Caki2 (cell line): ENCODE measurements around the gene PRADC1. TPM values are rescaled to one million over a fixed set of nuclear protein-coding genes. Genes with fewer than 3 reads are reported as not detected.

Experiments used
- DNase-seq: peaks from one replicate; pipeline ENCODE4 v3.0.0-alpha.2; 2015; ENCODE audit warnings: low read depth
- in situ Hi-C: cut with HindIII; loops from 2 replicates; pipeline ENCODE4 v1.10.0; 2016; ENCODE audit warnings: low sequenced_read_pairs, low pct_unique_long_range_greater_than_20kb, mixed read lengths
- total RNA-seq: library from RNA; depleted of rRNA; stranded (reverse); fragments of >200 nt; shearing (Covaris generic); gene quantifications from 2 replicates; pipeline ENCODE4 v1.2.3, GENCODE V29; 2014; ENCODE audit warnings: low replicate concordance

PRADC1 gene
- total RNA-seq, 1 experiment from 2014 or later: 8.6 TPM

DNA sequence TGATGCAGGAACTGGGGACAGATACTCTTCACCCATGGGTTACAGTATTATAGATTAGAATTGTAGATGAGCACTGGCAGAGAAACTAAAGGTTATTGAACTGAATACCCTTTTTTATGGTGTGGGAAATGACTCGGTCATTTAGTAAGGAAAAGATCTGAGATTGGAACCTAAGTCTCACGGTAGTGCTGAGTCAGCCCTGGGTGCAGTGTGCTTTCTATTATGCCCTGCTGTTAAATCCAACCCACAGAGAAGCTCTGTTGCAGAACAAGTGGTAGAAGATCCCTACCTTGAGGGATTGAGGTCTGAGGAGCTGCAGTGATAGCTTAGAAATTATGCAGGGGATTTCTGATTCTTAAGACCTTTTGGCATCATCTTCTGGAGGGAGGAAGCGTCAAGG is 13.8 kb upstream of the PRADC1 start:
- DNase-seq: no peak
- in situ Hi-C loops: no loop called here

DNA sequence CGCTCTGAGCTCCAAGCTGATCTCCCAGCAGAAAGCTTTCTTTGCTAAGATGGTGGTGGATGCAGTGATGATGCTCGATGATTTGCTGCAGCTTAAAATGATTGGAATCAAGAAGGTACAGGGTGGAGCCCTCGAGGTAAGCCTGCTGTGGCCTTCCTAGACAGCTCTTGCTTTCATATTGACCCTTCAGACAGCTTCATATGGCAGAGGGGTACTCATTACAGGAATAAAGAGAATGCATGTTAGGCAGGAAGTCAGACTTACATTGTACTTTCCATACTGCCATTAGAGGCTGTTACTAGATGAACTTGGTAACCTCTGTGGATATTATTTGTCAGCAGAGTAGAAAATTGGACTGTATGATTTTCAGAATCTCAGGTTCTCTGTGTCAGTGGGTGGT is 11.5 kb upstream of the PRADC1 start:
- no peak for DNase-seq
- in situ Hi-C loops: no loop called here

DNA sequence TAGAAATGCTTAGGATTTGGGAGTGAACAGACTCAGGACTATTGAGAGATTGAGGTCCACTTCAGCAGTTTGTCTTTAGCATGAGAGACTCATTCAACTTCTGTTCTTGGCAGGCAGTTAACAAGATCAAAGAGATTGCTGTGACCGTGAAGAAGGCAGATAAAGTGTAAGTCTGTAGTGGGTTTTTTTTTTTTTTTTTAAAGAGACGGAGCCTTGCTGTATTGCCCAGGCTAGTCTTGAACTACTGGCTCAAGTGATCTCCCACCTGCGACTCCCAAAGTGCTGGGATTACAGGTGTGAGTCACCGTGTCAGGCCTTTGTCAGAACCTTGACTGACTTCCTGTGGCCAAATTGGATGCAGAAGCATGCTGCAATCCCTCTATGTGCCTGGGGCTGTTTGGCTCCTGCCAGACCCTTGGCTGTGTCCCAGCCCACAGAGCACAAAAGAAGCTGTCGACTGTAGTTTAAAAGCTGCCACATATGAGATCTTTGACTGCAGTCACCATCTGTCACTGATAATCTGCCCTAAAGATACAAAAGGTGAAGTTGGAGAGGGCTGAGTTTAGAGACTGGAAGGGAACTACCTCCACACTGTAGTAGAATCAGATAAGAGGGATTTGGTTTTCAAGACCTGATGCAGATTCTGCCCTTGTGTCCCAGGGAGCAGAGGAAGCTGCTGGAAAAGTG is 11.0 kb upstream of the PRADC1 start:
- DNase-seq: no peak
- in situ Hi-C loops: no loop called here

DNA sequence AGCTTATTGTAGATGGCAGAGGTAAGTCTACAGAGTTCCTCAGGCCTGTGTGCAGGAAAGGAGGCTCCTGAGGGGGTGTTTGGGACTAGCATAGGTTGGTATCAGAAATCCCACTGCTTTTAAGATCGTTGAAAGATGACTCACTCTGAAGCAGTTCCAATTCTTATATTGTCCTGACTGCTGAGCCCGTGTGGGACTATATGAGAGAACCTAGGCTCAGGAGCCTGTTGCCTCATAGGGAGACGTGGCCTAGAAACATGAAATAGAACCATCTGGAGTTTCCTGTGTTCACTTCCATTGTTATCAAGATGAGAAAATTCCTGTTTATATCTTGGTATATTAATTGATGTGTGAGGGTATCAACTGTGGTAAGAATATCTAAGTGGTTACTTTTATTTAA is 6.7 kb upstream of the PRADC1 start:
- in situ Hi-C loops: no loop called here

DNA sequence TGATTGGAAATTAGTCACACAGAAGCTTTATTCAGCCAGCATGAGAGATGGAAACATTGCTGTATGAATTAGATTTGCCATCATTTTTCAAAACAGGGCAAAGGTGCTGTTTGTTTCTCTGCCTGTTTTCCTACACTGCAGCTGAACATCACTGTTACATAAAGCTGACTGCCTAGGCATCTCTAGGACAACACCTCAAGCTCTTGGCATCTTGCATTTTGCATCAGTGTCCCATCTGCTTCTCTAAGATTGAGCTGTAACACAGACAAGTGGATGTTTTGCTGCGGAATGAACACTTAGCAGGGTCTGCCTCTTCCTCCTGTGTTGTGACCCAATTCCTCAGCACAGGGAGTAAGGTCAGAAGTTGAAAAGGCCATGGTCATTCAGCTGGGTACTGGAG is 5.9 kb upstream of the PRADC1 start:
- in situ Hi-C loops: no loop called here
- no peak for DNase-seq

More for the DNA sequence above, 6.7 kb upstream of the PRADC1 start:
- no peak for DNase-seq

DNA sequence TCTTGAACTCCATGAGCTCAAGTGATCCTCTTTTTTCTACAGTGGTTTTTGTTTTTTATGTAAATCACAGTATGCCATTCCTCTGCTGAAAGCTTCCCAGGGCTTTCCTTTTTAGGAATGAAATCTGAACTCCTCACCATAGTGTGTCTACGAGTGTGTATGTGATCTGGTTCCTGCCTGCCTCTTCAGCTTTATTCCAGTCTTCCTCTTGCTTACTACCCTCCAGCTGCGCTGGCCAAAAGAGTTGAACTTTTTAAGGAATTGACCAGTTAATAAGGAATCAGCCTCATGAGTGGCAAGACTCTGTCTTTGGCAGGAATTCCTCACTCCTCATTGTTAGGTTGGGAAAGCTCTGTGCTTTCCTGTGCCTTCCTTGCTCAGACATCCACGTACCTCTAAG is 5.1 kb upstream of the PRADC1 start:
- in situ Hi-C loops: no loop called here
- no peak for DNase-seq

DNA sequence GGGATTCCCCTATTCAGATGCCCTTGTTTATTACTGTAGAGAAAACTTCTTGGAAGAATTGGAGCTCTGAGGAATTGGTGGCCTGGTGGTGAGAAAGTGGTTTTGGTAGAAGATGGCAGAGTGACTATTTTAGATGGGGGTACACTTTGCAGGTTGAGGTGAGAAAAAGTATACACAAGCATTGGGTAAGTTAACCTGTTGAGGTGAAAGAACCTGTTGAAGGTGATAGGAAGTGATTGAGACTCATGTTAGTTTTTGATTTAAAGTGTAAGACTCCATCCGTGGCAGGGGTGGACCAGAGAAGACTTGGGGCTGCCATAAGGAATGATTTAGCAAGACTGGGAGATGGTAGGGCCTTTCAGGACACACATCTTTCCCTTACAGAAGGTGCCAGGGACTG is 4.1 kb upstream of the PRADC1 start:
- DNase-seq: no peak
- in situ Hi-C loops: no loop called here

DNA sequence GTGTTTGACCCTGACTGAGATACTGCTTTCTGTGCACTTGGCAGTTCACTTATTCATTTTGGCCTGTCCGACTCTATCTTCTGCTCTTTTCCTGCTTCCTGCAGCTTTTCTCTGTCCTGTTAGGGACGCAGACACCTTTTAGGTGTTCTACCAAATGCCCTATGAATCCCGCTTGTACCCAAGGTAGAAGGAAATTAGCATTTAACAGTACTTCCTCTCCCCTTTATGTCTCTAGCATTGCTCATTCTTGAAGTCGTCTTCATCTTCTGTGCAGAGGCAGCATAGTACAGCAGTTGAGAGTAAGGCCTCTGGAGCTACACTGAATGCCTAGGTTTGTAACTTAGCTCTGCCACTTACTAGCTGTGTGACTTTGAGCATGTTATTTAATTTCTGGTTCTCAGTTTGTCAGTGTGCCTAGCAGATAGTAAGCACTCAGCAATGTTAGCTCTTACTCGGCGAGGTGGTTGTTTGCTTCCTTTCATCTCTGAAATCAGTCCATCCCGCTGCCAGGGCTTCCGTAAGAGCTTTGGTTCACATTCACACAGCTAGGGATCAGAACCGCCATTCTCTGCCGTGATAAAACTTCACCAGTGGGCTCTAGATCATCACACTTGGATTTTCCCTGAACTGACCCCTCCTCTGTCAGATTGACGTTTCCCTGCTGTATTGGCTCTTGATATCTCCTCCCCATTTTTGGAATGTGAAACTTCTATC is 2.4 kb upstream of the PRADC1 start:
- no peak for DNase-seq
- in situ Hi-C loops: no loop called here

DNA sequence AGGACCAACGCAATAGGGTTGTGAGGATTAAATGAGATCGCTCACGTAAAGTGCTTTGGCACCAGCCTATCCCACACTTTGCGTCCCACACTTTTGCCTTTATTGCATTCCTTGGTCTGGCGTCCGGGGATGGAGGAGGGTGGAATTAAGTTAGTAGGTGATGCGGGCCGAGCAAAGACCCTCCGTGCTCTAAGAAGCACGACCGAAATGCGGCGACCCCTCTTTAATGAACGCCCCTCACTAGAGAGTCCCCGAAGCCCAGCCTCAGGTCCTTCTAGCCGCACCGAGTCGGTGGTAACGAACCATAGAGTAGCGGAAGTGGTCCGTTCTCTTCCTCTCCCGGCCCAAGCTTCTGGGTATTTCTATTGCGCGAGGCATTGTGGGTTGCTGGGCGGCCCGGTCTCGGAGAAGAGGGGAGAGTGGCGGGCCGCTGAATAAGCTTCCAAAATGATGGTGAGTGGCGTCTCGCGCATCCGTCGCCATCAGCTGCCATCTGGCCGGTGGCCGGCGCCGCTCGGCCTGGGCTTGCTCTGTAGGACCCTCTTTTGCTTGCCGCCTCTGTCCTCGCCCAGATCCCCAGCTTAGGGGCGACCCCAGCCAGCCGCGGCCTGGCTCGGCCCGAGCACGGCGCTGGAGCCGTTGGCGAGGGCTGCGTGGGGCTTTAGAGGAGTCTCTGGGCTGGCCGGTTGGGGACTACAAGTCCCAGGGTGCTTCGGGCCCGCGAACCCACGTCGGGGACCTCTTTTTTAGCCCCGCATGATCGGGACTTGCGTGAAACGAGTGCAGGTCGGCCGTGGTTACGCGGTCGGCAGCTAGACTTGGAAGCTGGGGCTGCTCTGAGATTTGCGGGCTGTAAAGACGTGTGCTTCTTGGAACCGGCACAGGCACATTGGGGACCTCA is 1.1 kb upstream of the PRADC1 start, which contains the start of gene CCT7:
TSS of gene CCT7 (plus strand) at position 377 of the 901 bp plus-strand sequence. CDS start at position 448, 71 bp downstream.
- peak; percentile 88 for DNase-seq
- in situ Hi-C loops: no loop called here

DNA sequence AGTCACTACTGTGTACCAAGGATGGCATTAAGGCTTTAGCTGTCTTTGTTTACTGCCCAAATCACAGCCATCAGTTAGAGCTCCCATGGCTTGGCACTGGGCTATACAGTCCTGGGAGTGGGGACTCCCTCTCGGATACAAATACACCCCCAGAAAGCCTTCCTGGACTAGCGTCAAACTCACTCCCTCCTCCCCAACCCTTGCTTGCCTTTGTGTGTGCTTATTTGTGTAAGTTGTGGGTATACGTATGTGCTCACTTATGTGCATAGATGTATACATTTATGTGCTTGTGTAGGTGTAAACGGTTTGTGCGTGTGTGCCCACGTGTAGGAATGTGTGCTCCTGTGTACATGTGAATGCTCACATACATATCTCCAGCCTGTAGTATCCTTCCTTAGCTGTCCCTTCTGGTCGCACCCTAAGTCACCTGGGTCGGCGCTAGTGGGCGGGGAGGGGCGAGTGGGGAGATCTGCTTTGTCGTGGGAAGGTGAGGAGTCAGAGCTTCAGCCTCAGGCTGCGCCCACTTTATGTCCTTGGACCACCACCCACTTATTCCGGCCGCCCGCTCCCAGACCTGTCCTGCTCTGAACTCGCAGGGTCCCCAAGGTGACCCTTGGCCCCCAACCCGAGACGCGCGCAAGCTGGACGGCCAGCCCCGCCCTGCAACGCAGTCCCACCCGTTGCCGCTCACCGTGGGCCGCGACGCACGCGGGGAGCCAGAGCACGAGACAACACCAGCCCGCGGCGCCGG is 461 bp downstream of the PRADC1 start:
- in situ Hi-C loops: no loop called here
- DNase-seq: no peak

DNA sequence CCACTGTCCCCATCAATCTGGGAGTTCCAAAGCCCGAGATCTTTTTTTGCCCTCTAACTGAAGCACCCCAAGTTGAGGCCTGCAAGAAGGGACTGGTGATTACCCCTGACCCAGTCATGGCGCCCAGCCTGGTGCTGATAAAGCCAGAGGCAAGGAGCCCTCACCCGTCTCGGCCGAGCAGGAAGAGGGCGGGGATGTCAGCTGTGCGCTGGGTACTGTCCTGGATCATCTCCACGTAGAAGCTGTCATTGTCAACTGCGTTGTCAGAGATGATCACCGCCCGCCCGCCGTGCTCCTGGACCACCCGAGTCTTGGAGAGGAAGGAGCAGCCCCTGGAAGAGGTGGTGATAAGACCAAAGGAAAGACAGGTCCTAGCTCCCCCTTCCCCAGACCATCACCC is 4.4 kb downstream of the PRADC1 start:
- DNase-seq: no peak
- in situ Hi-C loops: no loop called here

DNA sequence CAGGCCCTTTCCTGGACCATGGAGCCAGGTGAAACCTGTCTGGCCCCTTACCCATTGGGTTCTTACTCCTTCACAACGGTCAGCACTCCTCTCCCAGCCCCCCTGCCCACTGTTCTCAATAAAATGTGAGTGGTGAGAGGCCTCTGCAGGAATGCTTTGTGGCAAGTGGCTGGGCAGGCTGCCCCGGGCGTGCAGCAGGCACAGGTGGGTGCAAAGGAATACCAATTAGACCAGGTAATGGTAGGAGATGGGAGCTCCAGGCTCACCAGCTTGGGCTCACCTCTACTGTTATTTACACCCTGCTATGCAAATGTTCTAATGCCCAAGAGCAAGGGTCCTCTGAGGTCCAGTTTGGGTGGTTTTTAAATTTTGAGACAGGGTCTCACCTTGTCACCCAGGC is 6.0 kb downstream of the PRADC1 start:
- no peak for DNase-seq
- in situ Hi-C loops: no loop called here

DNA sequence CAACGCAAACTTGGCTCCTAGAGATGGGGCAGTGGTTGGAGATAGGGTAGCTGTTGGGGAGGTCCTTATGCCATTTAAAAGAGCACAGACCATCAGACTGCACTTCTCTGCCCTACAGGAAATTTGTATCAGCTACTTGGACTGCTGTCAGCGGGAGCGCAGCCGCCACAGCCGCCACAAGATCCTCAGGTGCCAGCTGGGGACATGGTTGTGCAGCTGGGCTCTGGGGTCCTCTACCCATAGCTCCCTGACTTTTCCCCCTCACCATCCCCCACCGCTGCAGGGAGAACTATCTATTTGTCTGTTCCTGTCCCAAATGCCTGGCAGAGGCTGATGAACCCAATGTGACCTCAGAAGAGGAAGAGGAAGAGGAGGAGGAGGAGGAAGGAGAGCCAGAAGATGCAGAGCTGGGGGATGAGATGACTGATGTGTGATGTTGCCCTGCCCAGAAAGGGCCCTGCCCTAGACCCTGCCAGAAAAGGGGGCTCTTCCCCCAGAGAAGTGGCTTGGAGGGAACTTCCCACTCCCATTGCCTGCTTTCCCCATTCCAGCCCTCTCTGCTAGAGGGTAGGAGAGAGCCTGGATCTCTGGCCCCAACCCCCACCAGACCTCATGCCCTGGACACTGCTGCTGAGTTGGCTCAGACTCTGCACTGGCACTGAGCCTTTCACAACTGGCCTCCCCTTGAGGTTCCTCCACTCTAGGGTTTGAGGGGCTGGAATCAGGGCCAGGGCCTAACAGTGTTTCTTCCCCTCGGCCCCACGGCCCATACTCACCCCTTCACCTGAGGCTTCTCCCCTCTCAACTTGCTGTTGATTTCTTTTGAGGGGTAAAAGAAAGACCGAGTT is 7.3 kb downstream of the PRADC1 start:
- in situ Hi-C loops: no loop called here
- no peak for DNase-seq

DNA sequence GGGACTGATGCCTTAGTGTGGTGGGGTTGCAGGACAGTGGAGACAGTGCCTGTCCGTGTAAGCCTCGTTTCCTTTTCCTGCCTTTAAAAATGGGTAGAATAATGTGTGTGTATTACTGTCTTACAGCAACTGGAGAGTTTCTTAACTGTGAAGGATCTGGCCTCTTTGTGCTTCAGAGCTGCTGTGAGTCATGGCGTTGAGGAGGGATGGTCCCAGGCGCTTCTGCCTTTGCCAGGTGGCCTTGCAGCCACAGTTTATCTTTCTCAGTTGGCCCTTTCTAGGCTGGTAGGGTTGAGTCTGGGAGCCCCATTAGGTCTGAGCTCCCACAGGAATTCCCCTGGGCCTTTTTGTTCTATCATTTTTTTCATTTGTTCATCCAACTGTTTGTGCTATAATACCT is 9.2 kb downstream of the PRADC1 start:
- in situ Hi-C loops: no loop called here
- DNase-seq: no peak

DNA sequence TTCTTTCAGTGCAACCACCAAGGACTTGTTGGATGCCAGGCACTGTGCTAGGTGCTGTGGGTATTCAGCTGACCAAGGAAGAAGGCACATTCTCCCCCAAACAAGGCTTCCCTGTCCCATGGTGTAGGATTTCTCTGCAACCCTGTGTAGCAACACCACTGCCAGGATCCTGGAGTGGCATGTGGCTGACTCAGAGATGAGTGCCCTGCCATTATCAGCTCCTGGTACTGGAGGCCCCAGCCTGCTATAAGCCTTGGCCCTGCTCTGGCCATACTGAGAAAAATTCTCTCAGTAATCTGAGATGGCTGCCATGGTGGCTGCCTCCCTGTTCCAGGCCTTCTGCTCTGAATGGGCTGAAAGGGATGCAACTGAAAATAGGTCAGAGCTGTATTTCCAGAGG is 14.7 kb downstream of the PRADC1 start:
- in situ Hi-C loops: no loop called here
- DNase-seq: no peak

DNA sequence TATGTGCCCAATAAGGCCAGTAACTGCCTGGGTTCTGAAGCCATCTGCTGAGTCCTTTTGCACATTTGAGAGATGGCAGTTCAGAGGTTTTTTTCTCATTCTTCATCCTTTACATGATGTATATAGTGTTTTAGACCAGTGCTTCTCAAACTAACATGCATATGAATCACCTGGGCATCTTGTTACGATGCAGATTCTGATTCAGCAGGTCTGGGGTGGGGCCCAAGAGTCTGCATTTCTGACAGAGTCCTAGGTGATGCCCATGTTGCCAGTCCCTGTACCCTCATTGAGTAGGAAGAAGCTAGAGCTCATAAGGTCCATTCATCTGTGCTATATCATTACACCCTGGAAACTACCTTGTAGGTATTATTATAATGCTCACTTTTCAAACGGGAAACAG is 15.2 kb downstream of the PRADC1 start:
- in situ Hi-C loops: no loop called here
- DNase-seq: no peak

DNA sequence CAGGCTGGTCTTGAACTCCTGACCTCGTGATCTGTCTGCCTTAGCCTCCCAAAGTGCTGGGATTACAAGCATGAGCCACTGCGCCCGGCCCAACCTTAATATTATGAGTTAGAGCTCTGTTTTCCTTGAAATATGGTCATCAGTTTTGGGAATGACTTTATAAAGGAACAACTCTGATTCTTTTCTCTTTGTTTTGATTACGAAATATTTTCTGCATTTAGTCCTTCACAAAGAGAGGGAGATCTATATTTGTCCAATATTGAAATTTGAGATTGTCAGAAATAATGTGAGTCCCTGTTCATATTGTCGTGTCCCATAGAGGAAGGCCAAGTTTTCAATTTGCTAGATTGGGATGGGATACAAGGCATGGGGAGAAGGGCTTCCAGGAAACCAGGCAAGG is 15.9 kb downstream of the PRADC1 start:
- no peak for DNase-seq
- in situ Hi-C loops: no loop called here

DNA sequence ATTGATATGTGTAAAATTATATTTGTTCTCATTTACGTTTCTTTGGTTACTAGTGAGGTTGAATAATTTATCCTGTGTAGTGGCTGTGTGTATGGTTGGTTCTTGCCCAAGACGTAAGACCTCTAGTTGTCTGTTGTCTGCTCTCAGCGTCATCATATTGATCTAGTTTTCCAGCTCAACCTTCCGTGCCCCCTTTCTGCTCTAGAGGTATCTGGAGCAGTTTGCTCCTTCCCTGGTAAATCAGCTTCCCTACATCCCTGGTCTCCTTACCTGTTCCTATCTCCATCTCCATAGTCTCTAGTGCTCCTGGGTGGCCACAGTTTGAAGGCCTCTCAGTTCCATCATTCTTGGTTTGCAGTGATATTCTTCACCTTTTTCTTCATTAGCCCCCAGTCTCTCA is 17.8 kb downstream of the PRADC1 start:
- in situ Hi-C loops: no loop called here
- no peak for DNase-seq
